ENCODE measurements around the gene KIF19. TPM values are rescaled to one million over a fixed set of nuclear protein-coding genes. Genes with fewer than 3 reads are reported as not detected.
"Not testable (repeated sequence)": the region's sequence is repeated elsewhere in the genome, so short reads cannot be mapped to it uniquely, and the experiment has no call there.

KIF19 gene
- not detected in 2 replicates for total RNA-seq
- not detected for polyA plus RNA-seq (2012)

- no peak for DNase-seq (ENCODE audit: low read depth)
These were observed at the start of gene KIF19 for GRCh38 chr17:74325743-74326379. TSS of gene KIF19 (plus strand) at chr17:74326226. CDS start at chr17:74326350, 124 bp downstream.

DNA sequence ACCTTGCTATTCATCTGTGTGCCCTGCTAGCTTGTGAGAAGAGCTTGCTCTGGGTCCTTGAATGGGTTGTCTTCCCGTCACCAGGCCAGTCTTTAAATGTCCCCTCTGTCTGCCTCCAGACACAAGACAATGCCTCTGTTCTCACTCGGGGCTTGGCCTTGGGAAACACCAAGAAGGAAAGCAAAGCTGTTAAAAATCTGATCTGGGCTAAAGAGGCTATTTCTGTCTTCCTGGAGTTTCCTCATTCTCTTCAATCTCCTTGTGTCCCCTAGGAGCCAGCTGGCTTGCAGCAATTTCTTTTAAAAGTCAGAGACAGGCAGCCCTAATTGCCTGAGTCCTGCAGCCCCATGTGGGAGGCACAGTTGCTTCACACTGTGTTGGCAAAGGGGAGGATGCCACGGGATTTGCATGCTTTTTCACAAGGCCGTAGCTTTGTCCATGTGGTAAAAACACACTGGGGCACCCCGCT lies 49.5 kb upstream of the KIF19 start:
- DNase-seq (ENCODE audit: low read depth), result no peak

DNA sequence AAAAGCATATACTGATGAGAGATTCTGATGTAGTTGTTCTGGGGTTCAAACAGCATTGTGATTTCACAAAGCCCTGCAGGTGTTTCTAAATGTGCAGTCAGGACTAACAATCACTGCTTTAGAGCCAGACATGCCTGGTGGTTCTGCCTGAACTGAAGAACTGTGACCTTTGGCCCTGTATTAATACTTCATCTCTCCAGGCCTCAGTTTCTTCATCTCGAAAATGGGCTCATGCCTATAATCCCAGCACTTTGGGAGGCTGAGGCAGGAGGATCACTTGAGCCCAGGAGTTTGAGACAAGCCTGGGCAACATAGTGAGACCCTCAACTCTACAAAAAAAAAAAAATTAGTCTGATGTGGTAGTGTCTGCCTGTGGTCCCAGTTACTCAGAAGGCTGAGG lies 48.1 kb upstream of the KIF19 start:
- DNase-seq (ENCODE audit: low read depth), result no peak

- not testable (repeated sequence) for DNase-seq (ENCODE audit: low read depth)
These were observed 46.4 kb upstream of the KIF19 start for GRCh38 chr17:74279617-74280016.

DNA sequence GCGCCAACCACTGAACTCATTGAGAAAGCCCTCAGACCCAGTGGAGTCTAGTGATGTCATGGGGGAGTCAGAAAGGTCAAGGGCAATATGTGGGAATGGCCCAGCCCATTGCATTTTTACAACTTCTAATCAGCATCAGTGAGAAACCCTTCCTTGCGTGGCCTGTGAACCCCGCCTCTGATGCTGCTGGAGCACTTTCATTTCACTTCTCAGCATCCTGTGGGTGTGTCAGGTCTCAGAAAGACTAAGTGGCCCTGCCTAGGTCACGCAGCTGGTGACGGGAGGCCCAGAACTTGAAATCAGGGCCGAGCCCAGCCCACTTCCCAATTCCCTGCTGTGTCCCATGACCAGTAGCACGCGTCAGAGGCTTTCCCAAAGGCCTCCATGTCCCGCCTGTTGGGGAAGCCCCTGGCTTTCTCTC lies 45.9 kb upstream of the KIF19 start:
- no peak for DNase-seq (ENCODE audit: low read depth)

DNA sequence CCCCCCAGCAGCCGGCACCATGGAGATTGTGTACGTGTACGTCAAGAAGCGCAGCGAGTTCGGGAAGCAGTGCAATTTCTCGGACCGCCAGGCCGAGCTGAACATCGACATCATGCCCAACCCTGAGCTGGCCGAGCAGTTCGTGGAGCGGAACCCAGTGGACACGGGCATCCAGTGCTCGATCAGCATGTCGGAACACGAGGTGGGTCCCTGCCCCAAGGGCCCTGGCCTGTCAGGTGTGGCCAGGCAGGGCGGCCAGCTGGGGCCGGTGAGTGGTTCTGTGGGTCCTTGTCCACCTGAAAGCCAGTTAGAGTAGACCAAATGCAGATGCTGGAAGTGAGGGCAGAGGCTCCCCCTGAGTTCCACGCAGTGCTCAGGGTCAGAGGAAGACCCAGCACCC lies 44.2 kb upstream of the KIF19 start:
- DNase-seq (ENCODE audit: low read depth), result no peak

GRCh38 chr17:74282274-74282586 lies 43.8 kb upstream of the KIF19 start:
- DNase-seq (ENCODE audit: low read depth), result not testable (repeated sequence)

DNA sequence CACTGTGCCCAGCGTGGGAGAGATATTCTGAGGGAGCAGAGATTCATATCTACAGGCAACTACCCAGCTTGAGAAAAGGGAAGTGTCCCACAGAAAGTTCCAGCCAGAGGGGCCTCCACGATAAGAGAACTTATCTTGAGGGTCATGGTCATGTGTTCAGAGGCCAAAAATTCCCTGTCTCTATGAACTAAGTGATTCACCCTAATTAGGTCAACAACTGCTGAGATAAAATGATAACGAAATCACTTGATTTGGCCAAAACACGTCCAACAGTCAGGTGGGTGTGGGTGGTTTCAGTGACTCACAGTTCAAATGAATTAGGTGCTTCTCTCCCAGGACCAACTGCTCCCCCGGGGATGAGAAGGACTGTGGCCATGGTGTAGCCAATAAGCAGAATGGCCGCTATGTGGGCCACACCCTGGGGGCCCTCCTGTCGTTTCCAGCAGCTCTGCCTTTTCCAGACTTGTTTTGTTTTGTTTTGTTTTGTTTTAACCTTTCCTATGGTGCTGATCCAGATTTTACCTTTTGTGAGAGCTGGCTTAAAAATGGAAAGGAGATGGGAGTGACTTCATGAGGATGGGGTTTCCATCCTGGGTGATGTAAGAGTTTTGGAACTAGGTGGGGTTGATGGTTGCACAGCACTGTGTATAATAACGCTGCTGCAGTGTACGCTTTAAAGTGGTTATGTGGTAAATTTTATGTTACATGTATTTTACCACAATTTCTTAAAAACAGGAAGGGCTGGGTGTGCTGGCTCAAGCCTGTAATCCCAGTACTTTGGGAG lies 43.2 kb upstream of the KIF19 start:
- DNase-seq (ENCODE audit: low read depth), result no peak

GRCh38 chr17:74283371-74283673 lies 42.7 kb upstream of the KIF19 start:
- no peak for DNase-seq (ENCODE audit: low read depth)

GRCh38 chr17:74287031-74287602 lies 38.9 kb upstream of the KIF19 start:
- no peak for DNase-seq (ENCODE audit: low read depth)

GRCh38 chr17:74288785-74289184 lies 37.2 kb upstream of the KIF19 start:
- DNase-seq (ENCODE audit: low read depth), result no peak

GRCh38 chr17:74289688-74290087 lies 36.3 kb upstream of the KIF19 start:
- no peak for DNase-seq (ENCODE audit: low read depth)

GRCh38 chr17:74290340-74290739 lies 35.7 kb upstream of the KIF19 start:
- DNase-seq (ENCODE audit: low read depth), result no peak

DNA sequence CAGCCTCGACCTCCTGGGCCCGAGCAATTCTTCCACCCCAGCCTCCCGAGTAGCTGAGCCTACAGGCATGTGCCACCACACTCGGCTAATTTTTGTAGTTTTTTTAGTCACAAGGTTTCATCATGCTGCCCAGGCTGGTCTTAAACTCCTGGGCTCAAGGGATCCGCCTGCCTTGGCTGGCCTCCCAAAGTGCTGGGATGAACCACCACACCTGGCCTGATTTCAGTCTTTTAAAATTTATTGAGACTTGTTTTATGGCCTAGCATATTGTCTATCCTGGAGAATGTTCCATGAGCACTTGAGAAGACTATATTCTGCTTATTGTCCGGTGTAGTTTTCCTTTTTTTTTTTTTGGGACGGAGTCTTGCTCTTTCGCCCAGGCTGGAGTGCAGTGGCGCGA lies 33.5 kb upstream of the KIF19 start:
- DNase-seq (ENCODE audit: low read depth), result no peak

DNA sequence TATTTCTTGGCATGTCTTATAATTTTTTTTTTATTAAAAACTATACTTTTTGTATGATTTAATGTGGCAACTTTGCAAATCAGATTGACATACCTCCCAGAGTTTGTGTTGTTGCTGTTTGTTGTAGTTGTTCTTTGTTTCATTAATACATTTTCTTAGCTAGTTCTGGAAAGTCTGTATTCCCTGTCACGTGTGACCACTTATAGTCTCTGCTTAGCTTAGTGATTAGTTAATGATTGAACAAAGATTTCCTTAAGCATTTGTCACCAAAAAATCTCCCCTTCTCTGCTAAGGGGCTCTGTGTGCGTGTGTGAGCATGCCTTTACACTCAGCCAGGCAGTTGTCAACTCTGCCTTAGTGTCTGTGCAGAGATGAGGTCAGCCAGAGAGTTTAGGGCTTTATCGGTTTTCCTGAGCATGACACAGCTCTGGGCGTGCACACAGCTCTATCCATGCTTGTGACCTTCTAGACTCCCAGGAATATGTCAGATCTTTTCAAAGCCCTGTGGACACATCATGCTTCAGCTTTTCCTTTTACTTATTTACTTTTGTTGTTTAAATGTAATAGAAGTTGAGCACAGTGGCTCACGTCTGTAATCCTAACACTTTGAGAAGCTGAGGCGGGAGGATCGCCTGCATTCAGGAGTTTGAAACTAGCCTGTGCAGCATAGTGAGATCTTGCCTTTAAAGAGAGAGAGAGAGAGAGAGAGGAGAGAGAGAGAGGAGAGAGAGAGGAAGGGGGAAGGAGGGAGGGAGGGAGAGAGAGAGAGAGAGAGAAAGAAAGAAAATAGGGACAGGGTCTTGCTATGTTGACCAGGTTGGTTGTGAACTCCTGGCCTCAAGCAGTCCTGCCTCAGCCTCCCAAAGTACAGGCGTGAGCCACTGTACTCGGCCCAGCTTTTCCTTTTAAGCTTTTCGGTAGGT lies 30.1 kb upstream of the KIF19 start:
- DNase-seq (ENCODE audit: low read depth), result no peak

DNA sequence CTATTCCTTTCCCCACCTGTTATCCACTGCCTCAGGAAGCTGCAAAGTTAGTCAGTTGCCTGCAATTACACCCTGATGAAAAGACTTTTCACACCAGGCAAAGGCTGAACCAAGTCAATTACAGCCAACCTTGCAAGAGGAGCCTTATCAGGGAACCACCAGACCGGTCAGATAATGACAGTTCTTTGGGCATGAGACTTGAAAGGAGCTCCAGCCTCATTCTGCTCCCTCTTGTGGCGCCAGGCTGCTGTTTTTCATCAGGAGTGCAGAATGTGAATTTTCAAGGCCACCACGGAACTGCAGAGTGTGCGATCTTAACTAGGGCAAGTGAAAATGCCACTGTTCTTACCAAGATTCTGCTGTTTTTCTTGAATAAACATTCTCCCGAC lies 29.5 kb upstream of the KIF19 start:
- peak; percentile 21 for DNase-seq (ENCODE audit: low read depth)

- DNase-seq (ENCODE audit: low read depth), result no peak
These were observed 28.1 kb upstream of the KIF19 start for GRCh38 chr17:74297941-74298340.

DNA sequence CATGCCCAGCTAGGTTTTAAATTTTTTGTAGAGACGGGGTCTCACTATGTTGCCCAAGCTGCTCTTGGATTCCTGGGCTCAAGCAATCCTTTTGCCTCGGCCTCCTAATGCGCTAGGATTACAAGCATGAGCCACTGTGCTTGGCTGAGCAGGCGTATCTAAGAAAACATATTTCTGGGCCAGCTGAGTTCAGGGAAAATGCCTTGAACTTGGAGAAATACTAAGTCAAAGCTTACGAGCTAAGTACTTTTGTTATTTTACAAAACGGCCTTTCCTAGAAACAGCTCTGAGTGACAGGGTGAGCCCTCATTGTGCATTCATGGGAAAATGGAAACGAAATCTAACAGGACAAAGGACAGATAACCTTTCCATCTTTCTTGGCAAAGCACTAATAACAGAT lies 27.2 kb upstream of the KIF19 start:
- DNase-seq (ENCODE audit: low read depth), result no peak

DNA sequence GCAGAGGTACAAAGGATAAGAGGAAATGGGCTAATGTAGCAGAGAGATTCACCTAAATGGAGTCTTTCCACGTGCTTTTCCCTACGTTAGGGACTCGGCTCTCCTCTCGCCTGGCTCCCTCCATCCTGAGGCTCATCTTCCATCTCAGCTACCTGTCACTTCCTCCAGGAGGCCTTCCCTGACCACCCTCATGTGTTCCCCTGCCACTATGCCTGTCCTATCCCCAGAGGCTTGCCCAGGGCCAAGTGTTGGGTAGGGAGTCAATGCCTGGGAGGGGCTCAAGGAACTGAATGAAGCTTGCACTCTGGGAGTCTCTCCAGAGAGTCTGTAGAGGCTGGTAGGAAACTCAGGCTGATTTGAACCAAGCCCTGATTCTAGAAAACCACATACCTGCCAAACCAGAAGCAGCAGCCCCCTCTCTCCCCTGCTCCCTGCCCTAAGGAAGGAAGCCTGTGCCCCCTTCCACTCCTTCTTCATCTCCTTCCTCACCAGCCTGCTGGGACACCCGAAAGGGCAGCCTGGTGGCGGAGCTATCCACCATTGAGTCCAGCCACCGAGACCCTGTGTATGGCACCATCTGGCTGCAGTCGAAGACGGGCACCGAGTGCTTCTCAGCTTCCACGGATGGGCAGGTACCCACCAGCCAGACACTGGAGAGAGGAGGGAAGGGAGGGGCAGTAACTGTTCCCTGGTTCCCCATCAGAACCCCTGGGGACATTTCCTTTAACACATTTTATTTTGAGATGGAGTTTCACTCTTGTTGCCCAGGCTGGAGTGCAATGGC lies 26.6 kb upstream of the KIF19 start:
- DNase-seq (ENCODE audit: low read depth), result no peak

DNA sequence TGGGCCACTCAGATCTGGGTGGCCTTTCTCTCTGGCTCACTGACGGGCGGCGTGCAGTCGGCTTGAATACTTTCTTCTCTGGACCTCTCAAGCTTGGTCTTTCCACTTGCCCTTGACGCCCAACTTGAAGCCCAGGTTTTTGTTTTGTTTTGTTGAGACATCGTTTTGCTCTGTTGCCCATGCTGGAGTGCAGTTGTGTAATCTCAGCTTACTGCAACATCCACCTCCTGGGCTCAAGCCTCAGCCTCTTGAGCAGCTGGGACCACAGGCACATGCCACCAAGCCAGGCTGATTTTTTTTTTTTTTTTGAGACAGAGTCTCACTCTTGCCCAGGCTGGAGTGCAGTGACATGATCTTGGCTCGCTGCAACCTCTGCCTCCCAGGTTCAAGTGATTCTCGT lies 22.7 kb upstream of the KIF19 start:
- DNase-seq (ENCODE audit: low read depth), result no peak

DNA sequence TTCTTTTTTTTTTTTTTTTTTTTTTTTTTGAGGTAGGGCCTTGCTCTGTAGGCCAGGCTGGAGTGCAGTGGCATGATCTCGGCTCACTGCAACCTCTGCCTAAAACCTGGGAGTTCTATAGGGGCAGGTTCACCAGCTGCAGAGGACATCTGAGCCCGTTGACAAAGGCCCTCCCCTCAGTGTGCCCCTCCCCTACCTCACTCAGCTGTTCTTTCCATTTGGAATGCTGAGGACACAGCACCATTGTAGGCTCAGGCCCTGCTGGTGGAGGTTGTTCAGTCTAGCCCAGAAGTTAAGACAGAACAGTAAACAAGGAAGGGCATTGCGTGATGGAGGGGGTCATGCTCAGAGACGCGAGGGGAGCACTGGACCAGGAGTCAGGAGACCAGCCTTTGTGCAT lies 21.8 kb upstream of the KIF19 start:
- DNase-seq (ENCODE audit: low read depth), result no peak

Data from myocyte (in vitro differentiated cells).